Activated CD8-positive, alpha-beta memory T cell treated with anti-CD3 and anti-CD28 coated beads for 36 hours (primary cell): ENCODE measurements around the gene CAND2. TPM values are rescaled to one million over a fixed set of nuclear protein-coding genes. Genes with fewer than 3 reads are reported as not detected.

Source experiments
- CTCF ChIA-PET: fragments of 350-600 bp; sonication (Branson Sonifier 250); formaldehyde crosslinking; loops from one replicate; lab custom pipeline; 2021; ENCODE audit warnings: antibody characterized with exemption; lab: Charles Lee
- POLR2A ChIA-PET: fragments of 350-600 bp; sonication (Branson Sonifier 250); formaldehyde crosslinking; loops from one replicate; lab custom pipeline; 2021; ENCODE audit warnings: antibody characterized with exemption; lab: Charles Lee
- total RNA-seq, 2 experiments: library from RNA; stranded (reverse); gene quantifications; one replicate each; pipeline ENCODE4 v1.2.3, GENCODE V29; 2021

Gene CAND2
- total RNA-seq, 2 experiments from 2014 or later: 1.0 to 2.6 TPM

DNA sequence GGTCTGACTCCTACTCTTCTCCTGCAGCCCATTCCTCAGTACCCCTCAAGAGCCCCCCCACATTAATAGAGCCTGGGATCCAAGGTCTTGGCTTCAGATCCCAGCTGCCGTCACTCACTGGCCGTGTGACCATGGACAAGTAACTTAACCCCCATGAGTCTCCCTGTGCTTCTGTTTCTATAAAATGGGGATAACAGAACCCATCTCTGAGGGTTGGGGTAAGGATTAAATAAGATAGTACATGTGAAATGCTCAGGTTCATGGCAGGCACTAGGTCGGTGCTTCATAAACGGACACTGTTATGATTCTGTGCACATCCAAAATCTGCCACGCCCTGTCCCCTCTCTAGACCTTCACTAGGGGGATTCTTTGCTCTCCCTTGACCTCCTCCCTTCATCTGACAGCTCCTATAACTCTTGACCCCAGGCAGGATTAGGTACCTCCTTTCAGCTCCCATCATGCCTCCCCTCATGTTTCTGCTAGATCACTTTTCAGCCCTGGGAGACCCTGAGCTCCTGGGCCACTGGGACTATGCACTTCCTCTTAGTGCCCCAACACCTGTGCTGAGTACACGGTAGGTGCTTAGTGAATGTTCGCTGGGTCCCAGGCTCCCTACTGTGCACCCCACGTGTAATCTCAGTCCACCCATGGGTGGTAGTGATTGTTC lies 1.5 kb downstream of the CAND2 start:
- CTCF ChIA-PET: no interaction called here

GRCh38 chr3:12798559-12799179 lies 2.2 kb downstream of the CAND2 start:
- ChIA-PET CTCF (no interaction called here), POLR2A (interaction anchor here (0.5 kb wide), 1 partner anchor 81 kb away, joined by 4 read pairs; no protein-coding TSS in a partner anchor)

More for the DNA sequence above, 1.5 kb downstream of the CAND2 start:
- POLR2A ChIA-PET: interaction anchor here (0.5 kb wide), 1 partner anchor 80 kb away, joined by 4 read pairs; no protein-coding TSS in a partner anchor

- CTCF ChIA-PET: interaction anchor here (1.0 kb wide), 1 partner anchor 11 kb away, joined by 3 read pairs; no protein-coding TSS in a partner anchor
Observed at GRCh38 chr3:12799525-12800440, 3.3 kb downstream of the CAND2 start.

GRCh38 chr3:12803371-12803770 lies 6.9 kb downstream of the CAND2 start:
- ChIA-PET POLR2A (no interaction called here), CTCF (no interaction called here)

More at GRCh38 chr3:12799525-12800440, 3.3 kb downstream of the CAND2 start:
- POLR2A ChIA-PET: no interaction called here

- ChIA-PET POLR2A (no interaction called here), CTCF (no interaction called here)
Observed at GRCh38 chr3:12807066-12807465, 10.6 kb downstream of the CAND2 start.

DNA sequence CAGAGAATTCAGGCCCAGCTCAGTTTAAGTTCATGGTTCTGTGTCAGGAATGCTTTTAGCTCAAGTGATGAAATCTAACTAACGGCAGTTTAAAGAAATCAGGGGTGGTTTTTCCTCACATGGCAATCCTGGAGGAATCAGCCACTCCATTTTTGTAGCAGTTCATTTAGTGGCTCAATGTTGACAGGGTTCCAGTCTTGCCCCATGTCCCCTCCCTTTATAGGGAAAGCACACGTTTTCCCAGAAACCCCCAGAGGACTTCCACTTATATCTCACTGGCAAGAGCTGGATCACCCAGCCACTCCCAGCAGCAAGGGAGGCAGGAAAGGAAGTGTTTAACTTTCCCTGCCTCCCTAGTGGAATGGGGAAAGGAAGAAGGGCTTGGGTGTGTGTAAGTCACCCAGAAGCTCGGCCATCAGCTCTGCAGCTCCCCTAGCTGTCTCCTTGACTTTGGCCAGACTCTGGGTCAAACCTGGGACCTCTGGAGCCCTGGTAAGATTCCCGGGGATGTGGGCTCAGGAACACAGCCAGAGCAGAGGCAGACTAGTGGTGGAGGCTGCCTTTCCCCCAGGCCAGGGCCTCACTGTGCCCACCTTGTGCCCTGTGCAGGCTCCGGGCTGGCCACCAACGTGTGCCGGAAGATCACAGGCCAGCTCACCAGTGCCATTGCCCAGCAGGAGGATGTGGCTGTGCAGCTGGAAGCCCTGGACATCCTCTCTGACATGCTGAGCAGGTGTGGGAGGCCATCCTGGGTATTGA lies 11.3 kb downstream of the CAND2 start:
- CTCF ChIA-PET: interaction anchor here (0.8 kb wide), 1 partner anchor 30 kb away, joined by 3 read pairs; no protein-coding TSS in a partner anchor
- POLR2A ChIA-PET: no interaction called here

DNA sequence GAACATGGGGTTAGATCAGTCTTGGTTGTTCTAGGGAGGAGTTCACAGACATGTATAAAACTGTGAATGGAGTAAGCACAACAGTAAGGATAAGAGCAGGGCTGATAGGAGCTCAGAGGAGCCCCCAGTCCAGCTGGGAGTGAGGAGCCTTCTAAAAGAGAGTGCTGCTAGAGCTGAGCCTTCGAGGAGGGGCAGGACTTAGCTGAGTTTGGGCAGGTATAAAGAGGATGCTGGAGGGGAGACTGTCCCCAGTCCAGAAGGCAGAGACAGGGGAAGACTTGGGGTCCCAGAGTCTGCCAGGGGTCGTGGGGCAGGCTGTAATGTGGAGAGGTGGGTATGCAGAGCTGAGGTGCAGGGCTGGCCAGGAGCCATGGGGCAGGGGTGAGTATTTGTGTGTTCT lies 12.1 kb downstream of the CAND2 start:
- POLR2A ChIA-PET: no interaction called here
- CTCF ChIA-PET: interaction anchor here (0.8 to 3.2 kb wide), 2 partner anchors 21 to 29 kb away, joined by 3 to 19 read pairs; no protein-coding TSS in a partner anchor

- CTCF ChIA-PET: interaction anchor here (0.8 to 3.2 kb wide), 4 partner anchors 12 to 29 kb away, joined by 3 to 19 read pairs (median 6); partner anchors contain the start of gene CAND2
Observed at GRCh38 chr3:12809001-12809400, 12.5 kb downstream of the CAND2 start.

GRCh38 chr3:12809435-12809834 lies 13.0 kb downstream of the CAND2 start:
- POLR2A ChIA-PET: interaction anchor here (0.8 kb wide), 1 partner anchor 28 kb away, joined by 4 read pairs; no protein-coding TSS in a partner anchor

More at GRCh38 chr3:12809001-12809400, 12.5 kb downstream of the CAND2 start:
- POLR2A ChIA-PET: no interaction called here

GRCh38 chr3:12810013-12810780 lies 13.7 kb downstream of the CAND2 start:
- ChIA-PET CTCF (interaction anchor here (0.6 to 3.2 kb wide), 9 partner anchors 9 to 83 kb away, joined by 3 to 19 read pairs (median 3); partner anchors contain the start of gene CAND2), POLR2A (interaction anchor here (0.8 to 1.2 kb wide), 3 partner anchors 28 to 103 kb away, joined by 3 to 4 read pairs (median 3); partner anchors contain the start of gene RPL32)

More at GRCh38 chr3:12809435-12809834, 13.0 kb downstream of the CAND2 start:
- CTCF ChIA-PET: interaction anchor here (1.2 to 3.2 kb wide), 5 partner anchors 12 to 84 kb away, joined by 3 to 19 read pairs (median 4); partner anchors contain the start of gene CAND2

DNA sequence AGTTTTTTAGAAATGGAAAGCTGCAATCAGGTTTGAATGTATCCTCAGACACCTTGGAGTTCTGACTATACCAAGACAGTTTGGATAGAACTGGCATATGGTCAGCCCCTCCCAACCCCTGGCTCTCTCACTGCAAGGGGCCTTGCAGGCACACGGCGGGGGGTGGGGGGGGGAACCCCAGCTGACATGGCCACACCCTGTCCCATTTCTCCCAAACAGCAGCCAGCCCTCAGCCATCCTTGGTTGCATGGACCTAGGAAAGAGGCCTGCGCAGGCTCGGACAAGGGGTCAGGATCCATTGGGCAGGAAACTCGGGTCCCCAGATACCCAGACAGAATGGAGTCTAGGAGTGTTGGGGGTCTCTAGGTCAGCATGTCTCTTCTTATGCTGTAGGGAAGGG lies 14.5 kb downstream of the CAND2 start:
- CTCF ChIA-PET: interaction anchor here (1.2 to 3.2 kb wide), 2 partner anchors 21 to 23 kb away, joined by 3 to 19 read pairs; no protein-coding TSS in a partner anchor
- POLR2A ChIA-PET: interaction anchor here (1.2 kb wide), 2 partner anchors 30 to 104 kb away, joined by 3 read pairs; partner anchors contain the start of gene RPL32

DNA sequence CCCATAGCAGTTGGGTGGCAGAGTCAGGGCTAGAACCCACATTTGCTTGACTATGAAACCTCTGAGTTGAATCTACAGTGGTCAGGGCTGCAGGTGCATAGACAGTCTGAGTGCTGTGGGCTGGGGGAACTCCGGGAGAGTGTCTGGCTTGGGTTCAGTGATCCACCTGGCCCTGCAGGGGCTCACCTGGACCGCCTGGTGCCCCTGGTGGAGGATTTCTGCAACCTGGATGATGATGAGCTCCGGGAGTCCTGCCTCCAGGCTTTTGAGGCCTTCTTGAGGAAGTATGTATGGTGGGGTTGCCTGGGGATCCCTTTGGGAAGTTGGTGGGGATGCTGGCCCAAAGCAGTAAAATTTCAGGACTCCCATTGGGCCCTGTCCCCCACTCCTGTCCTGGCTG lies 16.3 kb downstream of the CAND2 start:
- CTCF ChIA-PET: interaction anchor here (1.4 kb wide), 1 partner anchor 29 kb away, joined by 5 read pairs; the partner anchor contains the start of gene RPL32
- POLR2A ChIA-PET: interaction anchor here (0.8 kb wide), 1 partner anchor 27 kb away, joined by 3 read pairs; no protein-coding TSS in a partner anchor

DNA sequence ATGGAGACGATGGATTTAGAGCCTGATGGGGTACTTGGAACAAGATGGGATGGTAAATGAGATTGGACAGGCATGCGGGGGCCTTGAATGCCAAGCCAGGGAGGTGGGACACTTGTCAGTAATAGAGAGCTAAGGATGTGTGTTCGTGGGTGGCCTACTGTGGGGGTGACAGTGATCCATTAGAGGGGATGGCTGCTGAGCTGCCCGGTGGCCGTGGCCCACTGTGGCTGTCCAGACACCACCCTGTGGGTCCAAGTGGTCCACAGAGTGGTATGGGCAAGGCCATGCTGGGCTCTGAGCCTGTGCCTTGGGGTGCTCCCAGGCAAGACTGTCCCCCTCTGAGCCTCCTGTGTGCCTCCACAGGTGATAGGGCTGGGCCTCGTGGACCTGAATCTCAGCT lies 17.5 kb downstream of the CAND2 start:
- ChIA-PET POLR2A (interaction anchor here (0.5 kb wide), 1 partner anchor 12 kb away, joined by 3 read pairs; no protein-coding TSS in a partner anchor), CTCF (interaction anchor here (0.7 to 1.4 kb wide), 2 partner anchors 9 to 27 kb away, joined by 3 to 4 read pairs; no protein-coding TSS in a partner anchor)

- CTCF ChIA-PET: no interaction called here
- POLR2A ChIA-PET: no interaction called here
Observed at GRCh38 chr3:12815078-12815477, 18.6 kb downstream of the CAND2 start.

DNA sequence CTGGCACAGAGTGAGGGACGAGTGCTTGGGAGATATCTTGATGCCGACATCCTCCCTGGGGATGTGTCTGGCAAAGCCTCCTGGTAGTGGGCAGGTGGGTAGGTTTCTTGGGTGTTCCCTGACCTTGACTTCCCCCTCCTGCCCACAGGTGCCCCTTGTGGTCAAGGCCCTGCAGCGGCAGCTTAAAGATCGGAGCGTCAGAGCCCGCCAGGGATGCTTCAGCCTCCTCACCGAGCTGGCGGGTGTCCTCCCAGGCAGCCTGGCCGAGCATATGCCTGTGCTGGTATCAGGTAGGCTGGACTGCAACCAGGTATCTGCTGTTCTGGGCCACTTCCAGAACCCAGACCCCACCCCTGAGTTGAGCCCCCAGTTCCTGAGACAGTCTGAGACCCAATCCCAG lies 19.2 kb downstream of the CAND2 start:
- ChIA-PET POLR2A (interaction anchor here (0.6 kb wide), 1 partner anchor 45 kb away, joined by 3 read pairs; no protein-coding TSS in a partner anchor), CTCF (no interaction called here)

DNA sequence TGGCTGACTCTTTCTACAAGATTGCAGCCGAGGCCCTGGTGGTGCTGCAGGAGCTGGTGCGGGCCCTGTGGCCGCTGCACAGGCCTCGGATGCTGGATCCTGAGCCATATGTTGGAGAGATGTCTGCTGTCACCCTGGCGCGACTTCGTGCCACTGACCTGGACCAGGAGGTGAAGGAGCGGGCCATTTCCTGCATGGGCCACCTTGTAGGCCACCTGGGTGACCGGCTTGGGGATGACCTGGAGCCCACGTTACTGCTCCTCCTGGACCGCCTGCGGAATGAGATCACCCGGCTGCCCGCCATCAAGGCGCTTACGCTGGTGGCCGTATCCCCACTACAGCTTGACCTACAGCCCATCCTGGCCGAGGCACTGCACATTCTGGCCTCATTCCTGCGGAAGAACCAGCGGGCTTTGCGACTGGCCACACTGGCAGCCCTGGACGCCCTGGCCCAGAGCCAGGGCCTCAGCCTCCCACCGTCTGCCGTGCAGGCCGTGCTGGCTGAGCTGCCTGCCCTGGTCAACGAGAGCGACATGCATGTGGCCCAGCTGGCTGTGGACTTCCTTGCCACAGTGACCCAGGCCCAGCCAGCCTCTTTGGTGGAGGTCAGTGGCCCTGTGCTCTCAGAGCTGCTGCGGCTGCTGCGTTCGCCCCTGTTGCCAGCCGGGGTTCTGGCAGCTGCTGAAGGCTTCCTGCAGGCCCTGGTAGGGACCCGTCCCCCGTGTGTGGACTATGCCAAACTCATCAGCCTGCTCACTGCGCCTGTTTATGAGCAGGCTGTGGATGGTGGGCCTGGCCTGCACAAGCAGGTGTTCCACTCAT lies 20.3 kb downstream of the CAND2 start:
- ChIA-PET CTCF (interaction anchor here (0.7 kb wide), 1 partner anchor 10 kb away, joined by 3 read pairs; no protein-coding TSS in a partner anchor), POLR2A (no interaction called here)
